SH-SY5Y (cell line): ENCODE data around the gene CABP1.

Experiments used
- GATA2 ChIP-seq: IDR thresholded peaks from 2 replicates; pipeline ENCODE4 v1.6.1; 2011; ENCODE audit warnings: mild to moderate bottlenecking, low read depth, low read length
- GATA3 ChIP-seq: IDR thresholded peaks from 2 replicates; pipeline ENCODE4 v1.6.1; 2011; ENCODE audit warnings: low read depth, mild to moderate bottlenecking, low read length, moderate library complexity

GRCh38 chr12:120705618-120706017 is 65.2 kb downstream of the CABP1 start:
- TF ChIP-seq GATA2: no peak
- no peak for TF ChIP-seq GATA3
